Mucosa of stomach (tissue), 1 donor: Measurements from ENCODE around the gene PDCD1.
"Not testable (repeated sequence)": the region's sequence is repeated elsewhere in the genome, so short reads cannot be mapped to it uniquely, and the experiment has no call there.

Experiments used
- H3K27me3 ChIP-seq: one replicate; pipeline ENCODE4 v1.7.0; 2013; ENCODE audit warnings: mild to moderate bottlenecking, low read length; ENCODE audit not compliant: control insufficient read depth, insufficient read depth
- H3K36me3 ChIP-seq: one replicate; pipeline ENCODE4 v1.7.0; 2013; ENCODE audit warnings: low read length; ENCODE audit not compliant: control insufficient read depth, insufficient read depth
- H3K4me1 ChIP-seq: one replicate; pipeline ENCODE4 v1.7.0; 2013; ENCODE audit warnings: mild to moderate bottlenecking, low read length; ENCODE audit not compliant: control insufficient read depth, insufficient read depth
- H3K4me3 ChIP-seq: one replicate; pipeline ENCODE4 v1.7.0; 2013; ENCODE audit warnings: low read length
- H3K9ac ChIP-seq: one replicate; pipeline ENCODE4 v1.7.0; 2013; ENCODE audit warnings: mild to moderate bottlenecking, low read length, moderate library complexity
- H3K9me3 ChIP-seq: one replicate; pipeline ENCODE4 v1.7.0; 2013; ENCODE audit warnings: mild to moderate bottlenecking, low read length, moderate library complexity; ENCODE audit not compliant: control insufficient read depth
- donor health status: Pancreatic carcinoma.

PDCD1 gene

DNA sequence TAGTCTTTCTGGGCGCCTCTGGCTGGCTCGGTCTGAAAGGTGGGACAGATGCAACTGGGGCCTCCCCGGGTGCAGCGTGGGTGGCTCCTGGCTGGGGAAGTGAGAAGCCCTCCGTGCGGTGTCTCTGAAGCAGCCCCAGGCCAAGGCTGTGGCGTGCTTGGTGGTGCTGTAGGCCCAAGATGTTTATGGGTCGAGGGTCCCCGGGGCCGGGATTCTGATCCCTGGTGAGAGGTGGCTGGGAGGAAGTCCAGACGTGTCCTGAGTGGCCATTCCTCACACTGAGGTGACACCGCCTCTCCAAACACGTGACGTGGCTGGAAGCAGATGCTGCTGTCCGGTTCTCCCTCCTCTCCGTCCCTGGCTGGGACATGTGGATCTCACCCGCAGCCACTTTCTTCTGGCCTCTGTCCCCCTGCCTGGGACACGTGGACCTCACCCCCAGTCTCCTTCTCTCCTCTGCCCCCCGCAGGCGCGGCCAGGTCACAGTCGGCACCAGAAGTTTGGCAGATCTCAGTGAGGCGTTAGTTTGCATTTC is 23.5 kb upstream of the PDCD1 start:
- H3K4me3 ChIP-seq, result no peak overlapping the region
- no peaks in the 10 kb centered on the region for H3K9me3 ChIP-seq
- peak overlapping the region; percentile 30 for H3K9ac ChIP-seq
- no peaks in the 10 kb centered on the region for H3K27me3 ChIP-seq
- H3K36me3 ChIP-seq, result no peaks in the 10 kb centered on the region
- peaks cover 13% of the 10 kb centered on the region for H3K4me1 ChIP-seq

GRCh38 chr2:241880311-241881073 is 21.8 kb upstream of the PDCD1 start:
- Histone ChIP-seq H3K4me3 (no peak overlapping the region), H3K9ac (no peak overlapping the region), H3K4me1 (peaks cover 13% of the 10 kb centered on the region), H3K9me3 (no peaks in the 10 kb centered on the region), H3K27me3 (no peaks in the 10 kb centered on the region), H3K36me3 (no peaks in the 10 kb centered on the region)

GRCh38 chr2:241879326-241879725 is 20.6 kb upstream of the PDCD1 start:
- no peak overlapping the region for H3K9ac ChIP-seq
- no peaks in the 10 kb centered on the region for H3K9me3 ChIP-seq
- no peaks in the 10 kb centered on the region for H3K27me3 ChIP-seq
- H3K36me3 ChIP-seq, result no peaks in the 10 kb centered on the region
- no peak overlapping the region for H3K4me3 ChIP-seq
- H3K4me1 ChIP-seq, result peaks cover 13% of the 10 kb centered on the region

DNA sequence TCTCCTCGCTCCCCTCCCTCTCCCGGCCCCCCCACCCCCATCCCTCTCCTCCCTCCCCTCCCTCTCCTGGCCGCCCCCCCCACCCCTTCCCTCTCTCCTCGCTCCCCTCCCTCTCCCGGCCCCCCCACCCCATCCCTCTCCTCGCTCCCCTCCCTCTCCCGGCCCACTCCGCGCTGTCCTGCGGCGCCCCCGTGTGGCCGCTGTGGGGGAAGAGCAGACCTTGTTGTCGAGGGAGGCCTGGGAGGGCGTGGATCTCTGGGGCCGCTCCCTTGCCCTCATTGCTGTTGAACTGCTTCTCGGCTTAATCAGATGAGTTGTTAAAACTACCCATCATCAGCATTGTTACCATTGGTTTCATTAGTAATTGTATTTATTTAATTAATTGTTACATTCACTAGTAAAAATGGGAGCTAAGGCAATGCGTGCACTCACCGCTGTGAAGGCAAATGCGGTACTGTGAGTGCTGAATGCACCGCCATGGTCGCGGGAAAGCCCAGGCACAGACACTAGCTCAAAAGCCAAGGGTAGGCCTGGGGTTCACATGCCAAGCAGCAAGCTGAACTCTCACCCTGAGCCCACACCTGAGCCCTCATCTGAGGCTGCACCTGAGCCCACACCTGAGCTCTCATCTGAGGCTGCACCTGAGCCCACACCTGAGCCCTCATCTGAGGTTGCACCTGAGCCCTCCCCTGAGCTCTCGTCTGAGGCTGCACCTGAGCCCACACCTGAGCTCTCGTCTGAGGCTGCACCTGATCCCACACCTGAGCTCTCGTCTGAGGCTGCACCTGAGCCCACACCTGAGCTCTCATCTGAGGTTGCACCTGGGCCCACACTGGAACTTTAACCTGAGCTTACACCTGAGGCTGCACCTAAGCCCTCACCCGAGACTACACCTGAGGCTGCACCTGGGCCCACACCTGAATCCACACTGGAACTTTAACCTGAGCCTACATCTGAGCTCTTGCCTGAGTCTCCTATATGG is 19.6 kb upstream of the PDCD1 start:
- Histone ChIP-seq H3K36me3 (no peaks in the 10 kb centered on the region), H3K9ac (no peak overlapping the region), H3K4me1 (peaks cover 13% of the 10 kb centered on the region), H3K27me3 (no peaks in the 10 kb centered on the region), H3K9me3 (no peaks in the 10 kb centered on the region), H3K4me3 (no peak overlapping the region)

DNA sequence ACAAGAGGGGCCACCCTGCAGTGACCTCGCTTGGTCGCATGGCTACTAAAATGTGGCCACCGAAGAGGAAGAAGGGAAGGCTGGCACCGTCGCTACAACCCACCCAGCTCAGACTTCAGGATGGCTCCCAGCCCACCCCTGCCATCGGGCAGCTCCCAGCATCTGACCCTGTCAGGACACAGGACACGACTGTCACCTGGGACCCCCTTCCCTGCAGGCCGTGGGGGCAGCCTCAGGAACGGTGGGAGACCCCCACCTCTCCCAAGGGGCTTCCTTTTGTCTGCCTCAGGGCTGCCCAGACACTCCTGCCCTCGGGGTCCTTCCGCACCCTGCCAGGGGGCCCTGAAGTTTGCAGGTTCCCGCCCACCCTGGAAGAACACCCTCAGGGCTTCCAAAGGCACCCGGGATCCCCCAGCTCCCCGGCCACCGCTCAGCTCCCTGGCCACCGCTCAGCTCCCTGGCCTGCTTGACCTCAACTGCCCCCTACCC is 18.5 kb upstream of the PDCD1 start:
- Histone ChIP-seq H3K9me3 (no peaks in the 10 kb centered on the region), H3K27me3 (no peaks in the 10 kb centered on the region), H3K9ac (no peak overlapping the region), H3K4me3 (no peak overlapping the region), H3K4me1 (peaks cover 8% of the 10 kb centered on the region), H3K36me3 (no peaks in the 10 kb centered on the region)

- Histone ChIP-seq H3K9ac (no peak overlapping the region), H3K9me3 (no peaks in the 10 kb centered on the region), H3K4me1 (peaks cover 3% of the 10 kb centered on the region), H3K27me3 (no peaks in the 10 kb centered on the region), H3K36me3 (no peaks in the 10 kb centered on the region), H3K4me3 (no peak overlapping the region)
Measured at GRCh38 chr2:241876528-241877196, 18.0 kb upstream of the PDCD1 start.

GRCh38 chr2:241875754-241876527 is 17.2 kb upstream of the PDCD1 start:
- H3K9me3 ChIP-seq, H3K9ac ChIP-seq, H3K4me3 ChIP-seq, H3K36me3 ChIP-seq, H3K4me1 ChIP-seq, H3K27me3 ChIP-seq: not testable (repeated sequence)

DNA sequence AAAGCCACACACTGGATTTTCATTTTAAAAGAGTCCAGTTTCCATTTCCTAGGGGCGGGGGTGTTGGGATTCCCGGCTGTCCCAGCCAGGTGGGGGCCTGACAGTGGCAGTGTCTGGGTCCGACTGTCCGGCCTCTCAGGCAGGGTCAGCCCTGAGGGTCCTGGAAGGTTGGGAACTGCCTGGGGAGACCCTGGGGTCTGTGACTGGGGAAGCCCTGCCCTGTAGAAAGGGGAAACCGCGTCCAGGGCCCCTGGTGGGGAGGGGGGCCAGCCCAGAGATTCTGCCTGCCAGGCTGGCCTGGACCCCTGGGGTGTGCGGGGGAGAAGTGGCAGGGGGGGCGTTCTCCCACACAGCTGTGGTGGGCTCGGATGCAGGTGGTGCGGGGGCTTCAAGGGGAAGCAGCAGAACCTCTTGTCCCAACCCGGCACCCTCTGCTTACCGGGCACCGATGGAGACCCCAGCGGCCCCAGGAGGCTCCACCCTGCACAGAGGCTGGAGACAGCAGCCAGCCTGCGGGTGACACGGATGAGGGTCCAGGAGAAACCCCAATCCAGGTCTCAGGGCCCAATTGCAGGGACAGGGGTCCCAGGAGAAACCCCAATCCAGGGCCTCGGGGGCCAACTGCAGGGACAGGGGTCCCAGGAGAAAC is 15.7 kb upstream of the PDCD1 start:
- Histone ChIP-seq H3K9me3 (no peaks in the 10 kb centered on the region), H3K4me1 (no peaks in the 10 kb centered on the region)

GRCh38 chr2:241873803-241874110 is 15.1 kb upstream of the PDCD1 start:
- H3K9ac ChIP-seq, result no peak overlapping the region
- no peaks in the 10 kb centered on the region for H3K36me3 ChIP-seq
- no peaks in the 10 kb centered on the region for H3K4me1 ChIP-seq
- no peak overlapping the region for H3K4me3 ChIP-seq
- H3K27me3 ChIP-seq, result no peaks in the 10 kb centered on the region
- H3K9me3 ChIP-seq, result no peaks in the 10 kb centered on the region

More for the DNA sequence above, 15.7 kb upstream of the PDCD1 start:
- no peak overlapping the region for H3K9ac ChIP-seq
- no peaks in the 10 kb centered on the region for H3K27me3 ChIP-seq
- H3K4me3 ChIP-seq, result no peak overlapping the region
- no peaks in the 10 kb centered on the region for H3K36me3 ChIP-seq

DNA sequence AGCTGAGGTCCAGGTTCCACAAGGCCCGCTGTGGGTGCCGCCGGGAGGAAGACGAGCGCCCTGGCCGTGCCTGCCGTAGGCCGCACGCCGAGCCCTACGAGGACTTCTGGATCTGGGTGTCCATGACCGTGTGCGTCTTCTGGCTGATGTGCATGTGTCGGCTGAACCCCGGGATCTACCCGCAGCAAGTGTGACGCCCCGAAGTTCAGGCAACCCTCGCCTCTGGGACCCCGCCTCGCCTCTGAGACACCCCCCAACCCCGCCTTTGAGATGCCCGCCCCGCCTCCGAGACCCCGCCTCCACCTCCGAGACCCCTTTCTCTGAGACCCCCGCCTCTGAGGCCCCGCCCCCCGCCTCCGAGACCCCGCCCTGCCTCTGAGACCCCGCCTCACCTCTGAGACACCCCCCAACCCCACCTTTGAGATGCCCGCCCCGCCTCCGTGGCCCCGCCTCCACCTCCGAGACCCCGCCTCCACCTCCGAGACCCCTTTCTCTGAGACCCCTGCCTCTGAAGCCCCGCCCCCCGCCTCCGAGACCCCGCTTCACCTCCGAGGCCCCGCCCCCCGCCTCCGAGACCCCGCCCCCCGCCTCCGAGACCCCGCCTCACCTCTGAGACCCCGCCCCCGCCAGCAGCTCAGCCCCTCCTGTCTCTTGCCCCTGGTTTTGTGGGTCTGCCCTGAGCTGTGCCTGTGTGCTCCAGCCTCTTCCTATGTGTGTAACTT is 14.5 kb upstream of the PDCD1 start:
- no peaks in the 10 kb centered on the region for H3K4me1 ChIP-seq

More for the DNA sequence above, 14.5 kb upstream of the PDCD1 start:
- Histone ChIP-seq H3K9ac (no peak overlapping the region), H3K27me3 (peaks cover 2% of the 10 kb centered on the region), H3K4me3 (no peak overlapping the region), H3K9me3 (no peaks in the 10 kb centered on the region), H3K36me3 (no peaks in the 10 kb centered on the region)
